DMS114 treated with DMSO at 0.1 percent for 48 hours (cell line): ENCODE results near the gene ZNF197.
A peak's percentile ranks its signal among the peaks of the same experiment; 100 is the strongest.
"Not testable (repeated sequence)": the region's sequence is repeated elsewhere in the genome, so short reads cannot be mapped to it uniquely, and the experiment has no call there.

Experiments
- DNase-seq: peaks from one replicate; lab custom pipeline; 2025; ENCODE audit not compliant: unreplicated experiment; lab: John Stamatoyannopoulos, UW

ZNF197 gene

GRCh38 chr3:44624749-44625480 is at the start of gene ZNF197:
ZNF197 (plus strand) TSS chr3:44625036; CDS start chr3:44629155, 4,119 bp downstream.
- DNase-seq, result peak; percentile 83

- no peak for DNase-seq
Measured at GRCh38 chr3:44576613-44577012, 48.2 kb upstream of the ZNF197 start.

DNA sequence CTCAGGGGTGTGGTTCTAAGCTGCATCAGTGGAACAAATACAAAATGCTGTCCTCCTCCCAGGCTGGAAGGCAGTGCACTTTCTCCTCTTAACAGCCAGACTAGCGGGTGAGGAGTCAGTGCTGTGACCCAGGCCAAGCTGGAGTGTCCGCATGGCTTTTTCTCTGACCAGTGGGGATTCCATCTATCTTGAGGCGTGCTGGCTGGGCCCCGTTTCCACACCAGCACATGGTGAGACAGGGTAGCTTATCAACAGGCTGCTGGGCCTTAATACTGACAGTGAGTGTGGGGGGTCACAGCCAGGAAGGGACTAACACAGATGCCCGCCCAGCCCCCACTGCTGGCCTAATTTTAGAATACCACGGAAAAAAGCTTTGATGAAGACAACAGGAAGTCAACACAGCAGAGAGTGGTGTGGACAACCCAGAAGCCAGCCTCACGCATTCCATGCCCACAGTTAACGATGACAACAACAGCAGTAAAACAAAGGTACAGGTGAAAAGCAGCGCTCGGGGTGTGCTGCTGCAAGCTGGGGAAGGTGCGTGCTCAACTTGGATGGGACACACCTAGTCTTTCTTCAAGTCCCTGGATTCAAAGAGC is 47.4 kb upstream of the ZNF197 start:
- not testable (repeated sequence) for DNase-seq

- DNase-seq, result not testable (repeated sequence)
Measured at GRCh38 chr3:44578316-44578715, 46.5 kb upstream of the ZNF197 start.

- not testable (repeated sequence) for DNase-seq
Measured at GRCh38 chr3:44578924-44579515, 45.8 kb upstream of the ZNF197 start.

DNA sequence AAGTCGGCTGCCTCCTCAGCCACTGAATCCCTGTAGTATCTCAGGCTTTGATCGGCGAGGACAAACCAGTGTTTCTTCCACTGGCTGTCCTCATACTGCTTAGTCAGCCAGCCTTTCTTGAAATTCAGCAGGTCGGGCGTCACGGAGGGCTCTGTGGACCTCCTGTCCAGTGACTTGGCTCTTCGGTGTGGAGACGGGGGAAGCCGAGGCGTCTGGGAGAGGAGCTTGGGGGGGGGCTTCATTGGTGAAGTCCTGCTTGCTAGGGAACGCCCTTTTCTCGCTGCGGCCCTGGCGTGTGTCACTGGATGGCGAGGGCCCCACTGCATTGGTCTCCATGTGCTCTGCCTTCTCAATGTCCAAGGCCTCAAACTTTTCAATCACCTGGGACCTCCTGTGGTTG is 45.1 kb upstream of the ZNF197 start:
- not testable (repeated sequence) for DNase-seq

DNA sequence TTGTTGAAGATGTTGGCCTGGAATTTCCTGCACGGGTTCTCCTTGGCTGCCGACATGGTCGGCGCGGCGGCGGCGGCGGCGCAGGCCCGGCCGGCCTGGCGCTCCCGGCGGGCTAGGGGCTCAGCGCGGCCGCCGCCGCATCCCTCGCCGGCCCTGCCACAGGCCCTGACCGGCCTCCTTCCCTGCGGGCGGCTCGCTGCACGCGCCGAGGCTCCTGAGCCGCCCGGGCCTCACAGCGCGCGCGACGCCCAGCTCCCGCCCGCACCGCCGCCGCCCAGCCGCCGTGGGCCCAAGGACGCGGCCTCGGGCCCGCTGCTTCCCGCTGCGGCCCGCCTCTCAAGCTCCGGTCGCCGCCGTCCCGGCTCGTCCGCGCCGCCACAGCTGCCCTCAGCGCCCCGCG is 43.9 kb upstream of the ZNF197 start:
- not testable (repeated sequence) for DNase-seq

DNA sequence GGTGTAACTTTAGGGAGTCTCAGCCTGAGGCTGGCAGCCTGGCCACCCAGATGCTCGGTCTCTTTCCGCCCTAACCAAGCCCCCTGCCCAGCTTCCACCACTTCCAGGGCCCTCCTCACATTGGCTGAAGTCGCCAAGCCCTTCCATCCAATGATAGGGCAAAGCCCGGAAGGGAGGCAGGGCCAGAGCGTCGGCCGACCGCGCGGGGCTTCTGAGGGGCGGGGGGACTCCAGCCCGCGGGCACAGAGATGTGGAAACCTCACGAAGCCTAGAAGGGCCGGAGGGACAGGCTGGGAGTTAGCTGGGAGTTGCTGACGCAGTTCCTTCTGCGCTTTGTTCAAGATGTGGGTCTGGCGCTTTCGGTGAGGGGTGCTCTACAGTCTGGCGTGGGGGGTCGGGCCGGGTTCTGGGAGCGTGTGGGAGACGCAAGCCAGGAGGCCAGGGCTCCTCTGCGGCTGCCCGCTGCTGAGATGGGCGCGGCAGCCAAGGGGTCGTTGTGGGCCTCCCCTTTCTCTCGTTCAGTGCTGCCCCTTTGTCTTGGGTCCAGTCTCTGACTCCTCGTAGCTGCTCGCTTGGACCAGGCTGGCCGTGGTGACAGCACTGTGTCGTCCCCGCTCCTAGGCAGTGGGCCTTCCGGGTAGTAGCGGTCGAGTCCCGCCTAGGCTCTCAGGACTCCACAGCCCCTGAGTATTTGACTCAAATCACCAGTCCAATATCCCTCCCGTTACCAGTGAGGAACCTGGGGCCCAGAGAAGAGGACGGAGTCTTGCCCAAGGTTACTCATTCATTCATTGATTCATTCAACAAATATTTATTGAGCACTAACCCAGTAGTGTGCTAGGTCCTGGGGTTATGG is 40.0 kb upstream of the ZNF197 start, which contains the start of gene ZNF660:
TSS of gene ZNF660 (plus strand) at position 319 of the 856 bp plus-strand sequence. CDS start 9,230 bp downstream, outside the sequence.
- no peak for DNase-seq

DNA sequence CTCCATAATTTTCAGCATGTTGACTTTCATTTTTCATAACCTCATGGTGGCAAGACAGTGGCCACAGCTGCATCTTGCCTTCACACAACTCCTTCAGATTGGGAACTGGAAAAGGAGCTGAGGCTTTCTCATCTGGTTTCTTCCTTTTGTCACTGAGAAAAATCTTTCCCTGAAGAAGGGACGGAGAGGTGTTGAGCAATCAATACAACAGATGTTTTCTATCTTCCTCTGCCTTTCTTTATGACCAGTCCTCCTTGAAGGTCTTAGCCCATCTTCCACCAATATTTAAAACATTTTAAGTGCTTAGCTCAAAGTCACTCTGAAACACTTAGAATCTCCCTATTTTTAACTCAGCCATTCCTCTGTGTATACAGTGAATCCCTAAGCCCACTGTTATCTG is 28.2 kb upstream of the ZNF197 start:
- DNase-seq, result no peak

GRCh38 chr3:44601749-44602148 is 23.1 kb upstream of the ZNF197 start:
- no peak for DNase-seq

- no peak for DNase-seq
Measured at GRCh38 chr3:44612678-44613077, 12.2 kb upstream of the ZNF197 start.

- no peak for DNase-seq
Measured at GRCh38 chr3:44628716-44629115, 3.9 kb downstream of the ZNF197 start.

DNA sequence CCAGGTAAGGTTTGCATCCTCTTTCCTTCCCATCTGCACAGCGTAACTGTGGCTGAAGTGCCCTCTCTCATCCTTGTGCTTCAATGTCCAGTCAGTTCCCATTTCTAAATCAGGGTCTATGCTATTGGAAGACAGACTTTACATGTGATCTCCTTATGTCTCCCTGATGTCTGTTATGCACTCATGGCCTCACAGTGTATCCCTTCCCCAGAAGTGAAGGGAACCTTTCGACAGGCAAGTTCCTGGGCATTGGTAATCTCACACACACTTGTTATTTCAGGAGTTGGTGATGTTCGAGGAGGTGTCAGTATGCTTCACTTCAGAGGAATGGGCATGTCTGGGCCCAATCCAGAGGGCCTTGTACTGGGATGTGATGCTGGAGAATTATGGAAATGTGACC is 7.4 kb downstream of the ZNF197 start:
- DNase-seq, result no peak

DNA sequence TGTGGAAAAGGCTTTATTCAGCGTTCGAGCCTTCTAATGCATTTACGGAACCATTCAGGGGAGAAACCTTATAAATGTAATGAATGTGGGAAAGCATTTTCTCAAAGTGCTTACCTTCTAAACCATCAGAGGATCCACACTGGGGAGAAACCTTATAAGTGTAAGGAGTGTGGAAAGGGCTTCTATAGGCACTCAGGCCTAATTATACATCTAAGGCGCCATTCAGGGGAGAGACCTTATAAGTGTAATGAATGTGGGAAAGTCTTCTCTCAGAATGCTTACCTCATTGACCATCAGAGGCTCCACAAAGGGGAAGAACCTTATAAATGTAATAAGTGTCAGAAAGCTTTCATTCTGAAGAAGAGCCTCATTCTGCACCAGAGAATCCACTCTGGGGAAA is 17.5 kb downstream of the ZNF197 start:
- DNase-seq, result no peak

- no peak for DNase-seq
Measured at GRCh38 chr3:44643024-44643423, 18.2 kb downstream of the ZNF197 start.

- no peak for DNase-seq
Measured at GRCh38 chr3:44647771-44648170, 22.9 kb downstream of the ZNF197 start.

GRCh38 chr3:44648564-44649229 is 23.9 kb downstream of the ZNF197 start, which contains the start of gene ZNF35:
ZNF35 (plus strand) TSS chr3:44648732; CDS start chr3:44651068, 2,336 bp downstream.
- DNase-seq, result peak; percentile 80

GRCh38 chr3:44649709-44650108 is 24.9 kb downstream of the ZNF197 start:
- DNase-seq, result no peak

DNA sequence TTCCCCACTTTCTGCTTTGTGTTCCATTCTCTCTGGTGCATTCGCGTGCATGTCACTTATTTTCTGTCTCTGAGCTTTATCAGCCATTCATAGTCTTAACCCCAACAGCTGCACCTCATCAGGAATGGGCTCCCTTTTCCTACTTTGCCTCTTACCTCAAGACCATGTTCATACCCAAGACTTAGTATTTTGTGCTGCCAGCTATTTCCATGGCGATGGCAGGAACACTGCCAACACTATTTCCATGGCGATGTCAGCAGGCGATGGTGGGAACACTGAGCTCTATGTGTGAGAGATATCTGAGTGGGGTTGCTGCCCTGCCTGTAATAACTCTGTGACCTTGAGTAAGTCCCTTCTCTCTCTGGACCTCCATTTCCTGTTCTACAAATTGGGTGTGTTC is 29.2 kb downstream of the ZNF197 start:
- DNase-seq, result no peak

DNA sequence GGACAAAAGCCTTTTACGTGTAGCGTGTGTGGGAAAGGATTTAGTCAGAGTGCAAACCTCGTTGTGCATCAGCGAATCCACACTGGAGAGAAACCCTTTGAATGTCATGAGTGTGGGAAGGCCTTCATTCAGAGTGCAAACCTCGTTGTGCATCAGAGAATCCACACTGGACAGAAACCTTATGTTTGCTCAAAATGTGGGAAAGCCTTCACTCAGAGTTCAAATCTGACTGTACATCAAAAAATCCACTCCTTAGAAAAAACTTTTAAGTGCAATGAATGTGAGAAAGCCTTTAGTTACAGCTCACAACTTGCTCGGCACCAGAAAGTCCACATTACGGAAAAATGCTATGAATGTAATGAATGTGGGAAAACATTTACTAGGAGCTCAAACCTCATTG is 34.2 kb downstream of the ZNF197 start:
- no peak for DNase-seq

GRCh38 chr3:44659434-44659833 is 34.6 kb downstream of the ZNF197 start:
- no peak for DNase-seq
